SK-N-SH treated with all-trans-retinoic acid at 6 μM for 48 hours (cell line): ENCODE results near the gene MTUS2.

Source experiments
- ATAC-seq: fragments of 200-7000 bp; cut with Tn5 transposase; 3 replicates; pipeline ENCODE4 v1.9.1; 2020; ENCODE audit warnings: mild to moderate bottlenecking, moderate library complexity
- ARNTL ChIP-seq: fragments of 450-650 bp; formaldehyde crosslinking; IDR thresholded peaks from 2 replicates; pipeline ENCODE4 v1.5.0; 2020; ENCODE audit warnings: low read depth, mild to moderate bottlenecking, moderate library complexity, borderline replicate concordance
- BACH2 ChIP-seq: fragments of 250-450 bp; sonication (Bioruptor Pico); IDR thresholded peaks from 2 replicates; pipeline ENCODE4 v1.9.0; 2021; ENCODE audit warnings: mild to moderate bottlenecking, borderline replicate concordance
- ESRRG ChIP-seq: fragments of 250-450 bp; sonication (Bioruptor Pico); IDR thresholded peaks from 2 replicates; pipeline ENCODE4 v1.6.1; 2021; ENCODE audit warnings: mild to moderate bottlenecking
- ISL1 ChIP-seq: fragments of 250-450 bp; sonication (Bioruptor Pico); IDR thresholded peaks from 2 replicates; pipeline ENCODE4 v2.1.2; 2022; ENCODE audit warnings: mild to moderate bottlenecking, moderate library complexity
- OSR1 ChIP-seq: fragments of 250-450 bp; sonication (Bioruptor Pico); IDR thresholded peaks from 2 replicates; pipeline ENCODE4 v1.8.0; 2022; ENCODE audit warnings: moderate library complexity, mild to moderate bottlenecking, inconsistent platforms
- PPARA ChIP-seq: fragments of 250-450 bp; sonication (Bioruptor Pico); IDR thresholded peaks from 2 replicates; pipeline ENCODE4 v1.5.0; 2020; ENCODE audit warnings: mild to moderate bottlenecking, borderline replicate concordance
- RARB ChIP-seq: fragments of 250-450 bp; sonication (Bioruptor Pico); IDR thresholded peaks from 2 replicates; pipeline ENCODE4 v1.8.0; 2021; ENCODE audit warnings: mild to moderate bottlenecking, moderate library complexity
- SNAI2 ChIP-seq: fragments of 250-450 bp; sonication (Bioruptor Pico); IDR thresholded peaks from 2 replicates; pipeline ENCODE4 v1.5.0; 2020; ENCODE audit warnings: mild to moderate bottlenecking, moderate library complexity
- TCF4 ChIP-seq: fragments of 250-450 bp; sonication (Bioruptor Pico); IDR thresholded peaks from 2 replicates; pipeline ENCODE4 v1.8.0; 2021; ENCODE audit warnings: mild to moderate bottlenecking, moderate library complexity, borderline replicate concordance
- TOX ChIP-seq: fragments of 250-450 bp; sonication (Bioruptor Pico); IDR thresholded peaks from 2 replicates; pipeline ENCODE4 v1.8.0; 2021; ENCODE audit warnings: mild to moderate bottlenecking, moderate library complexity, borderline replicate concordance
- ZC3H10 ChIP-seq: fragments of 250-450 bp; sonication (Bioruptor Pico); IDR thresholded peaks from 2 replicates; pipeline ENCODE4 v1.5.1; 2021; ENCODE audit warnings: mild to moderate bottlenecking, moderate library complexity
- ZFP3 ChIP-seq: fragments of 250-450 bp; sonication (Bioruptor Pico); IDR thresholded peaks from 2 replicates; pipeline ENCODE4 v1.5.0; 2020; ENCODE audit warnings: mild to moderate bottlenecking, moderate library complexity
- ZFP30 ChIP-seq: fragments of 450-650 bp; formaldehyde crosslinking; IDR thresholded peaks from 2 replicates; pipeline ENCODE4 v1.5.0; 2022; ENCODE audit warnings: mild to moderate bottlenecking, moderate library complexity
- ZNF565 ChIP-seq: fragments of 450-650 bp; formaldehyde crosslinking; conservative IDR thresholded peaks from 2 replicates; pipeline ENCODE4 v1.5.0; 2020; ENCODE audit warnings: low read depth, mild to moderate bottlenecking, moderate library complexity
- ZNF70 ChIP-seq: fragments of 450-650 bp; formaldehyde crosslinking; IDR thresholded peaks from 2 replicates; pipeline ENCODE4 v1.5.0; 2020; ENCODE audit warnings: mild to moderate bottlenecking, moderate library complexity
- ZNF8 ChIP-seq: fragments of 450-650 bp; formaldehyde crosslinking; IDR thresholded peaks from 2 replicates; pipeline ENCODE4 v1.5.0; 2020; ENCODE audit warnings: mild to moderate bottlenecking, moderate library complexity
- TF ChIP-seq, protein P1 (sequence below): fragments of 250-450 bp; sonication (Bioruptor Pico); IDR thresholded peaks from 2 replicates; pipeline ENCODE4 v1.5.0; 2020; ENCODE audit warnings: mild to moderate bottlenecking, moderate library complexity
- TF ChIP-seq, protein P2 (sequence below): fragments of 250-450 bp; sonication (Bioruptor Pico); IDR thresholded peaks from 2 replicates; pipeline ENCODE4 v1.5.1; 2020; ENCODE audit warnings: low read depth, mild to moderate bottlenecking, moderate library complexity
- TF ChIP-seq, protein P3 (sequence below): fragments of 250-450 bp; sonication (Bioruptor Pico); IDR thresholded peaks from 2 replicates; pipeline ENCODE4 v1.5.1; 2021; ENCODE audit warnings: mild to moderate bottlenecking, moderate library complexity
- TF ChIP-seq, protein P4 (sequence below): fragments of 250-450 bp; sonication (Bioruptor Pico); IDR thresholded peaks from 2 replicates; pipeline ENCODE4 v1.8.0; 2020; ENCODE audit warnings: mild to moderate bottlenecking, moderate library complexity, borderline replicate concordance

Gene MTUS2

DNA sequence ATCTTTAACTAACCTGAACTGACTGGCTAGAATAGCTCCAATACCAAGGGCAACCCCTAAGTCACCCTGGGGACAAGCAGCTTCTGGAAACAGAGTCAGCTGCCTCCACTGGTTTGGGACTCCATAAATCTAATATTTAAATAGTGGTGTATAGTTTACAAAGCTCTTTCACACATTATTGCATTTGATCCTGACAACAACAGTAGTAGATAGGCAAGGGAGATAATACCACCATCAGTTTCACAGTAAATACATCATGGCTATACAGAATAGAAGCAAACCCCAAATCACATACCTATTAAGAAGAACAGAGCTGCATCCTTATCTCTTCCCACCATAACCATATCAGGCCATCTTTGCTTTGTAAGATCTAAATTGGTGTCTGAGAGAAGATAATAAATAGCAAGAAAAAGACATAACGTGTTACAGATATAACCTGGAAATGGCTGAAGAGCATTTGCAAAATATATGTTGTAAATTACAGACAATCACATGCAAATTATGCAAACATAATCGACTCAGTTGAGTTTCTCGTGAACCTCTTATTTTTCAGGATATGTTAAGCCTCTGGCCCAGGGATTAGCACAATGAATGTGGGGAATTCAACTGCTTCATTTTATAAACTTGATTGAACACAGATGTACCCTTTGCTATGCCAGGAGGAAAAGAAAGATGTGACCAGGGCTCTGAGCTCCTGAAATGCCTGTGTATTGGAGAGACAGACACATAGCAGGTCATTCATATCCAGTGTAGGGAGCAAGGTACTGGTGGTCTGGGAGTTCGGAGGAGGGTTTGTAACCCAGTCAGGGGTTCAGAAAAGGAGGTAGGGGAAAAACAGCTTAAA lies 632.9 kb downstream of the MTUS2 start:
- no peak for TF ChIP-seq BACH2 (CRISPR knock-in tag)
- TF ChIP-seq ZFP3 (CRISPR knock-in tag), result no peak
- peak; percentile 37; the same call in 1 of the 2 replicates for TF ChIP-seq ZNF70 (CRISPR knock-in tag)
- no peak for TF ChIP-seq ZC3H10 (CRISPR knock-in tag)
- TF ChIP-seq, protein P1, sequence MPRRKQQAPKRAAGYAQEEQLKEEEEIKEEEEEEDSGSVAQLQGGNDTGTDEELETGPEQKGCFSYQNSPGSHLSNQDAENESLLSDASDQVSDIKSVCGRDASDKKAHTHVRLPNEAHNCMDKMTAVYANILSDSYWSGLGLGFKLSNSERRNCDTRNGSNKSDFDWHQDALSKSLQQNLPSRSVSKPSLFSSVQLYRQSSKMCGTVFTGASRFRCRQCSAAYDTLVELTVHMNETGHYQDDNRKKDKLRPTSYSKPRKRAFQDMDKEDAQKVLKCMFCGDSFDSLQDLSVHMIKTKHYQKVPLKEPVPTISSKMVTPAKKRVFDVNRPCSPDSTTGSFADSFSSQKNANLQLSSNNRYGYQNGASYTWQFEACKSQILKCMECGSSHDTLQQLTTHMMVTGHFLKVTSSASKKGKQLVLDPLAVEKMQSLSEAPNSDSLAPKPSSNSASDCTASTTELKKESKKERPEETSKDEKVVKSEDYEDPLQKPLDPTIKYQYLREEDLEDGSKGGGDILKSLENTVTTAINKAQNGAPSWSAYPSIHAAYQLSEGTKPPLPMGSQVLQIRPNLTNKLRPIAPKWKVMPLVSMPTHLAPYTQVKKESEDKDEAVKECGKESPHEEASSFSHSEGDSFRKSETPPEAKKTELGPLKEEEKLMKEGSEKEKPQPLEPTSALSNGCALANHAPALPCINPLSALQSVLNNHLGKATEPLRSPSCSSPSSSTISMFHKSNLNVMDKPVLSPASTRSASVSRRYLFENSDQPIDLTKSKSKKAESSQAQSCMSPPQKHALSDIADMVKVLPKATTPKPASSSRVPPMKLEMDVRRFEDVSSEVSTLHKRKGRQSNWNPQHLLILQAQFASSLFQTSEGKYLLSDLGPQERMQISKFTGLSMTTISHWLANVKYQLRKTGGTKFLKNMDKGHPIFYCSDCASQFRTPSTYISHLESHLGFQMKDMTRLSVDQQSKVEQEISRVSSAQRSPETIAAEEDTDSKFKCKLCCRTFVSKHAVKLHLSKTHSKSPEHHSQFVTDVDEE (CRISPR knock-in tag), result 0 out of 2 replicates have a peak, but pooled peaks have one; percentile 29
- TF ChIP-seq ZFP30, result no peak
- no peak for TF ChIP-seq ZNF8 (CRISPR knock-in tag)
- TF ChIP-seq, protein P2, sequence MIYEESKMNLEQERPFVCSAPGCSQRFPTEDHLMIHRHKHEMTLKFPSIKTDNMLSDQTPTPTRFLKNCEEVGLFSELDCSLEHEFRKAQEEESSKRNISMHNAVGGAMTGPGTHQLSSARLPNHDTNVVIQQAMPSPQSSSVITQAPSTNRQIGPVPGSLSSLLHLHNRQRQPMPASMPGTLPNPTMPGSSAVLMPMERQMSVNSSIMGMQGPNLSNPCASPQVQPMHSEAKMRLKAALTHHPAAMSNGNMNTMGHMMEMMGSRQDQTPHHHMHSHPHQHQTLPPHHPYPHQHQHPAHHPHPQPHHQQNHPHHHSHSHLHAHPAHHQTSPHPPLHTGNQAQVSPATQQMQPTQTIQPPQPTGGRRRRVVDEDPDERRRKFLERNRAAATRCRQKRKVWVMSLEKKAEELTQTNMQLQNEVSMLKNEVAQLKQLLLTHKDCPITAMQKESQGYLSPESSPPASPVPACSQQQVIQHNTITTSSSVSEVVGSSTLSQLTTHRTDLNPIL (CRISPR knock-in tag), result no peak
- TF ChIP-seq TCF4, result peak; percentile 68; the same call in 1 of the 2 replicates
- TF ChIP-seq TOX (CRISPR knock-in tag), result no peak
- no peak for TF ChIP-seq PPARA
- TF ChIP-seq, protein P3, sequence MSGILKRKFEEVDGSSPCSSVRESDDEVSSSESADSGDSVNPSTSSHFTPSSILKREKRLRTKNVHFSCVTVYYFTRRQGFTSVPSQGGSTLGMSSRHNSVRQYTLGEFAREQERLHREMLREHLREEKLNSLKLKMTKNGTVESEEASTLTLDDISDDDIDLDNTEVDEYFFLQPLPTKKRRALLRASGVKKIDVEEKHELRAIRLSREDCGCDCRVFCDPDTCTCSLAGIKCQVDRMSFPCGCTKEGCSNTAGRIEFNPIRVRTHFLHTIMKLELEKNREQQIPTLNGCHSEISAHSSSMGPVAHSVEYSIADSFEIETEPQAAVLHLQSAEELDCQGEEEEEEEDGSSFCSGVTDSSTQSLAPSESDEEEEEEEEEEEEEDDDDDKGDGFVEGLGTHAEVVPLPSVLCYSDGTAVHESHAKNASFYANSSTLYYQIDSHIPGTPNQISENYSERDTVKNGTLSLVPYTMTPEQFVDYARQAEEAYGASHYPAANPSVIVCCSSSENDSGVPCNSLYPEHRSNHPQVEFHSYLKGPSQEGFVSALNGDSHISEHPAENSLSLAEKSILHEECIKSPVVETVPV, result no peak
- TF ChIP-seq, protein P4, sequence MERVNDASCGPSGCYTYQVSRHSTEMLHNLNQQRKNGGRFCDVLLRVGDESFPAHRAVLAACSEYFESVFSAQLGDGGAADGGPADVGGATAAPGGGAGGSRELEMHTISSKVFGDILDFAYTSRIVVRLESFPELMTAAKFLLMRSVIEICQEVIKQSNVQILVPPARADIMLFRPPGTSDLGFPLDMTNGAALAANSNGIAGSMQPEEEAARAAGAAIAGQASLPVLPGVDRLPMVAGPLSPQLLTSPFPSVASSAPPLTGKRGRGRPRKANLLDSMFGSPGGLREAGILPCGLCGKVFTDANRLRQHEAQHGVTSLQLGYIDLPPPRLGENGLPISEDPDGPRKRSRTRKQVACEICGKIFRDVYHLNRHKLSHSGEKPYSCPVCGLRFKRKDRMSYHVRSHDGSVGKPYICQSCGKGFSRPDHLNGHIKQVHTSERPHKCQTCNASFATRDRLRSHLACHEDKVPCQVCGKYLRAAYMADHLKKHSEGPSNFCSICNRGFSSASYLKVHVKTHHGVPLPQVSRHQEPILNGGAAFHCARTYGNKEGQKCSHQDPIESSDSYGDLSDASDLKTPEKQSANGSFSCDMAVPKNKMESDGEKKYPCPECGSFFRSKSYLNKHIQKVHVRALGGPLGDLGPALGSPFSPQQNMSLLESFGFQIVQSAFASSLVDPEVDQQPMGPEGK (CRISPR knock-in tag), result no peak
- no peak for TF ChIP-seq RARB
- no peak for TF ChIP-seq ZNF565 (CRISPR knock-in tag)
- TF ChIP-seq OSR1 (CRISPR knock-in tag), result no peak
- no peak for TF ChIP-seq ARNTL (CRISPR knock-in tag)
- no peak; the same call in 1 of the 2 replicates for TF ChIP-seq ISL1 (CRISPR knock-in tag)

DNA sequence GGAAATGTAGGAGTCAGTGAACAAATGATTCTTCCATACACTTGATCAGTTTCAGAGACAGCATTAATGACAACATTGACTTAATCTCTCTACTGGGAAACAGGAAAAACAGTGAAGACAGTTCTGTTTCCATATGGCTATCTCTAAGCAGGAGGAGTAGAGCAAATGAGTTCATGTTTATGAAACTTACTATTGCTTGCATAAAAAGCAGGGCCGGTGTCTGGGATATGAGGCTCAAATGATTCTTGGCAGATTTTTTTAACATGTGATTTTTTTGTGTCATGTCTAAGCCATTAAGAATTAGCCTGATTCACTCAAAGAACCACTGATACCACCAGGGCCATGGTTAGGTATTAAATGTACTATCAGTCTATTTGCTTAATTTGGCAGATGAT lies 633.5 kb downstream of the MTUS2 start:
- TF ChIP-seq, protein P3, result no peak
- TF ChIP-seq, all 23 proteins: peak for 0
- ATAC-seq, result peak; percentile 42

More for the DNA sequence above, 632.9 kb downstream of the MTUS2 start:
- ATAC-seq, result peak; percentile 87

DNA sequence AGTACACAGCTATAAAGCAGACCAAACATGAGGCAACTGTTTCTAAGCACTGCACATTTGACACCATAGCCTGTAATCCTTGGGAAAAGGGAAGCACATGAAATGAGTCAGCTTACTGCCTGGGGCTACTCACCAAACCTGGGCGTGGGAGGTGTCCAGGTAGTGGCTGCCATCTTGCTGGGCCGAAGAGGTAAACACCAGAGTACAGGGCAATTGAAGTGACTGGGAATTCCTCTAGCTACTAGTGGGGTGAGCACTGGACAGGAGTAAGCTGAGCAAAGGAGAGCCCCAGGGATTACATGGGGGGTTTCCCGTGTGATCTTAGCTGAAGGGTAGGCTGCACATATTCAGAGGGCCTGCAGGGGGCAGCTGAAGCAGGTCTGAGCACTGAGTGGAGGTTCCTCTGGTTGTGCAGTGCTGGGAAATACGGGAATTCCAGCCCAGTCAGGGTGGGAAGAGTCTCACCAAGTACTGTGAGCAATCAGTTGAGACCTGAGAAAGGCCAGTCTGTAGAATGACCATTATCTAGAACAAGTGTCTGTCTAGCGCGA lies 634.9 kb downstream of the MTUS2 start:
- ATAC-seq, result no peak
- TF ChIP-seq SNAI2, result no peak
- TF ChIP-seq ESRRG (CRISPR knock-in tag), result no peak
- TF ChIP-seq, all 23 proteins: peak for 0
